Measurements from ENCODE around the gene ZNF134. TPM values are rescaled to one million over a fixed set of nuclear protein-coding genes. Genes with fewer than 3 reads are reported as not detected.

ZNF134 gene
- total RNA-seq, 1 experiment from 2014 or later, result 18.9 TPM

- no peaks in the 10 kb centered on the region for H3K27me3 ChIP-seq (ENCODE audit: control insufficient read depth, insufficient read depth, low read length)
- CTCF ChIA-PET, result no interaction called here
- no TSS peak for BruUV-seq (replicated peaks)
- no peak for DNase-seq (ENCODE audit: low read depth, low spot score)
- H3K36me3 ChIP-seq (ENCODE audit: control insufficient read depth, insufficient read depth, low read length), result peaks cover 5% of the 10 kb centered on the region; the same call in 1 of the 2 replicates
- TF ChIP-seq SIN3A (IDR thresholded peaks at IDR 0.05; ENCODE audit: borderline replicate concordance, insufficient read depth, low read depth, low read length) (no peak), POLR2AphosphoS5 (IDR thresholded peaks at IDR 0.05; ENCODE audit: low read depth, low read length) (no peak), CTCF (IDR thresholded peaks at IDR 0.05) (no peak)
- no peak for ATAC-seq
- POLR2A ChIA-PET, result no interaction called here
- H3K4me3 ChIP-seq (ENCODE audit: low read depth in 2 of 2, low read length in 2 of 2), result peak overlapping the region in 1 of 2 experiments; percentile 81; a peak in 1 of 4 replicates
- in situ Hi-C loops (cut with HindIII; ENCODE audit: low pct_unique_long_range_greater_than_20kb, low sequenced_read_pairs) (loop anchor here (10.0 kb wide), 1 partner anchor 59 kb away; no protein-coding TSS in a partner anchor), intact Hi-C loops (cut with micrococcal nuclease; ENCODE audit: unreplicated experiment) (no loop called here)
- H3K27ac ChIP-seq (ENCODE audit: low read length), result no peak overlapping the region
- no peaks in the 10 kb centered on the region for H3K4me1 ChIP-seq (ENCODE audit: control insufficient read depth, insufficient read depth, low read length)
- H3K9me3 ChIP-seq (ENCODE audit: control insufficient read depth, insufficient read depth, low read depth, low read length), result peaks cover 66% of the 10 kb centered on the region
These were observed 1.3 kb downstream of the ZNF134 start for GRCh38 chr19:57615346-57615745.

GRCh38 chr19:57620673-57621348 lies 6.8 kb downstream of the ZNF134 start:
- TF ChIP-seq SIN3A (IDR thresholded peaks at IDR 0.05; ENCODE audit: borderline replicate concordance, insufficient read depth, low read depth, low read length) (no peak), TCF7L2 (IDR thresholded peaks at IDR 0.05; ENCODE audit: low read depth, low read length) (no peak), POLR2AphosphoS5 (IDR thresholded peaks at IDR 0.05; ENCODE audit: low read depth, low read length) (no peak; the same call in 1 of the 2 replicates), CTCF (IDR thresholded peaks at IDR 0.05) (no peak), REST (IDR thresholded peaks at IDR 0.05; ENCODE audit: insufficient read depth in 1 of 2, low read depth in 2 of 2, low read length in 1 of 2) (no peak)
- ATAC-seq (no peak), DNase-seq (ENCODE audit: low read depth, low spot score) (no peak)
- H3K36me3 ChIP-seq (ENCODE audit: control insufficient read depth, insufficient read depth, low read length), result peaks cover 7% of the 10 kb centered on the region; the same call in 1 of the 2 replicates
- intact Hi-C loops (cut with micrococcal nuclease; ENCODE audit: unreplicated experiment) (no loop called here), in situ Hi-C loops (cut with HindIII; ENCODE audit: low pct_unique_long_range_greater_than_20kb, low sequenced_read_pairs) (no loop called here)
- no peaks in the 10 kb centered on the region for H3K27me3 ChIP-seq (ENCODE audit: control insufficient read depth, insufficient read depth, low read length)
- no peak overlapping the region for H3K4me3 ChIP-seq (ENCODE audit: low read depth in 2 of 2, low read length in 2 of 2)
- BruUV-seq (replicated peaks), result no TSS peak
- no peak overlapping the region for H3K27ac ChIP-seq (ENCODE audit: low read length)
- no peaks in the 10 kb centered on the region for H3K4me1 ChIP-seq (ENCODE audit: control insufficient read depth, insufficient read depth, low read length)
- peaks cover 91% of the 10 kb centered on the region for H3K9me3 ChIP-seq (ENCODE audit: control insufficient read depth, insufficient read depth, low read depth, low read length)
- CTCF ChIA-PET, result no interaction called here
- POLR2A ChIA-PET, result no interaction called here

Measured in Panc1 (cell line).